ENCODE results near the gene PRMT1.

Gene PRMT1

DNA sequence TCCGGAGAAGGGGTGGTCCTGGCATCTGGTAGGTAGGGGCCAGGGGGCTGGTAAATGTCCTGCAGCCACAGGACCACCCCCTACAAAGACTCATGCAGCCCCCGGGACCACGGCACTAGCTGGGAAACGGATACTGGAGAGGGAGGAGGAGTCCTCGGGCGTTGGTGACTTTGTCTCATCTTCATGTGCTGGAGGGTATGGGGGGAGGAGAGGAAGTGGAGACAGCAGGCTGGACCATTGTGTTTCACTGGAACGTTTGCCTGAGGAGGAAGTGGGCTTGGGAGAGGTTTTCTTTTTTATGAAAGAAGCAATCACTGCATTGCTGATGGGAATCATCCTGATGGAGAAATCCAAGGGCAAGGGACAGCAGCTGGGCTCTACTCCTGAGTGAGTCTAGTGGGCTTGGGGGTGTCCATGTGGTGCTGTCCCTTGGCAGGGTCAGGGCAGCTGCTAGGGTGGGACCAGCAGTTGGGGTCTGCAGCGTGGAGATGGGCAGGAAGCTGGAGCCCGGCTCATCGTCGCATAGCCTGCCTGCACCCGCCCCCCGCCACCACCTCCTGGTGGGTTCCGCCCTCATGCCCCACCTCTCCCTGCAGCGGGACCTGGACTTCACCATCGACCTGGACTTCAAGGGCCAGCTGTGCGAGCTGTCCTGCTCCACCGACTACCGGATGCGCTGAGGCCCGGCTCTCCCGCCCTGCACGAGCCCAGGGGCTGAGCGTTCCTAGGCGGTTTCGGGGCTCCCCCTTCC is 10.7 kb downstream of the PRMT1 start:
- H3K4me3 ChIP-seq (ENCODE audit: low read depth, low read length), result no peak overlapping the region

DNA sequence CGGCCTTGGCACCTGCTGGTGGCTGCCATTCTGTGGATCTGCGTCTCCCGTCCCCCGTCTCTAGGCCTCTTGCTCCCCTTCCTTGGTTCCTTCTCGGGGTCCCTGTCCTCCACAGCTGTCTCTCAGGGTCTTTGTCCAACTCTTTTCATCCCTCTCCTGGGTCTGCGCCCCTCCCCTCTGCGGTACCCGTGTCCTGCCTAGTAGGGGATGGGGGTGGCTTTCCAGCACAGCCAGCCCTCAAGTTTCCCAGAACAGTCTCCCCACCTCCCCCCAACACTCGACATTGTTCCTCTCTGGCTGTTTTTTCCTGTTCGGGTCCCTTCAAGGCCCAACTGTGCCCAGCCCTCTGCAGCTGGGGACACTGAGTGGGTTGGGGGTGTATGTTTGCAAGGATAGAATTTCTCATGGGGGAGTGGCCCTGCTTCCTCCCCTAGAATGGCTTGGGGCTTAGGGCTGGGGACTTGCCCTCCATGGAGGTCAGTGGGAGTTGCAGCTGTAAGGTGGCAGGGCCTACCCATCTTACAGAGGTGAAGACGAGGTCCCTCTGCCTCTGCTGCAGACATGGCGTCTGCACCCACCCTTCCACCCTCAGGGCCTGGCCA is 11.6 kb downstream of the PRMT1 start:
- no peak overlapping the region for H3K4me3 ChIP-seq (ENCODE audit: low read depth, low read length)

DNA sequence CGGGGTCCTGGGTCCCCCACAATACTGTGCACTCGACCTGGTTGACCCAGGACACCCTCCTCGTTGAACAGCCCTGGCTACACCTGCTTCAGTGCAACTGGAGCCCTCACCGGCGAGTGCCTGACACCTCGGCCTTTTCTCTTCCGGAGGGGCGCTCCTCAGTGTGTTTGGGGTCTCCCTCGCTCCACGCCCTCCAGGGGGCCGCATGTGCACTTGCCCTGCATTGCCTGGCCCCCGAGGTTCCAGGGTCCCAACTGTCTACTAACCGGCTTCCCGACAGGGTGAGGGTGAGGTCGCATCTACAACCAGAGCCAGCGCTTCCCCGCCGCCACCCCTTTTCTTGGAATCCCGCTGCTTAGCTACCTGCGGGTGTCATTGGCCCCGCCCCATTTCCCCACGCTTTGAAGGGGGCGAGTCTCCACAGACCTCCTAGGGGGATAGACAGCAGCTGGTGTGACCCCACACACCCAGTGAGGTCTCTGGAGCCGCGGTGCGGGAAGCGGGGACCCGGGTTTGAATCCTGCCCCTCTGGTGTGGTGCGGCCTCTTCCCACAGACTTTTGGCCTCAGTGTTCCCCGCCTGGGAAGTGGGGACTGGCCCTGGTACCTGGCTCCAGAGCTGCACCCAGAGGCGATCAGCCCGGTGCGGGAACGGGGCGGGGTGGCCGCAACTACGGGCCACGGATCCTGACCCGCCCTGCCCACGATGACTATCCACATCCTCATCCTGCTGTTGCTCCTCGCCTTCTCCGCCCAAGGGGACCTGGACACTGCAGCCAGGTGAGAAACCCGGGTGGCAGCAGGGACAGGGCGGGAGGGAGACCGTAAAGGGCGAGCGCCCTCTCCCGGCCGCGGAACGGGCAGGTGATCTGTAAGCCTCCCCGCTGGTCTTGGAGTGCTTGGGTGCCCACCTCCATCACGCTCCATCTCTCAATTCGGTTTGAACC is 12.3 kb downstream of the PRMT1 start, which contains the start of gene ADM5:
Gene ADM5 (plus strand): TSS at position 462 of the 946 bp plus-strand sequence. CDS start 244 bp downstream, at position 706.
- H3K4me3 ChIP-seq (ENCODE audit: low read depth, low read length), result peak within 1 kb of the TSS; percentile 59

DNA sequence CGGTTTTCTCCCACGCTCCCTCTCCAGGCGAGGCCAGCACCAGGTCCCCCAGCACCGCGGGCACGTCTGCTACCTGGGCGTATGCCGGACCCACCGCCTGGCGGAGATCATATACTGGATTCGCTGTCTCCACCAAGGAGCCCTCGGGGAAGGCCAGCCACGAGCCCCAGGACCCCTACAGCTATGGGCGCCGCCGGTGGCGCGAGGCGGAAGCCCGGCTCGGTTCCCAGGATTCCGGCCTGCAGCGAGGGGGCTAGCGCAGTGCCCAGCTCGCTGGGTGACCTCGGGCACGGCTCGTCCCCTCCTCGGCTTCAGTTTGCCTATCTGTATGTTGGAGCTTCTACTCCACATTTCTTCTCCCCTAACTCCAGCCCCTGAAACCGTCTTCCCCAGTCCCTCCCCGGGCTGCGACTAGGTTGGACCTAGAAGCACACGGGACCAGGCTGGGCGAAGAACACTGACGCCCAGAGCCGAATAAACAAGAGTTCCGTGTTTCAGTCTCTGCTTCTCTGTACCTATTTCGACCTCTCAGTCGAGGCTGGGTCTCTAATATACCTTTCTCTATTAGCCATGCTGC is 13.1 kb downstream of the PRMT1 start:
- H3K4me3 ChIP-seq (ENCODE audit: low read depth, low read length), result peak overlapping the region; percentile 59

DNA sequence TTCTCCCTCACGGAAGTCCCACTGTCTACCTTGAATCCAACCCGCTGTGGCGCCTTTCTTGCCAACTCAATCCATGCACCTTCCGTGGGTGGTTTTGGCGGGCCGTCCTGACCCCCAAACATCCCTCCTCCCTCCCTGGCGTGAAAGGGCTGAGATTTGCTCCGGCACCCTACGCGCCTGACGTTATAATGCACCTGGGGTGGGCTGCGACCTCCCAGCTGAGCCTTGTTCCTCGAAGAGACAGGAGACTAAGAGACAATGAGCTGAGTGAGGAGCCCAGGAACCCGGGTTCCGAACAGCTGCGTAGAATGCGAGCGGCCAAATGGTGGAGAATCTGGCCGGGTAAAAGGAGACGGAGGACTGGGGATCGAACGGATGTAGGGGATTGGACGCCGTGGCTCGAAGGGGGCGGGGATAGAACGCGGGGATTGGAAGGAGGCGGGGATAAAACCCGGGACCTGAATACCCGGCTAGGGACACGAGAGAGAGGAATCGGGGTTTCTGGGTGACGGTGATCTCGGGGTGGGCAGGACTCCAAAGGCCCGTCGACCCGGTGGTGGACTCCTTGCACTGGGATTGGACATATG is 13.7 kb downstream of the PRMT1 start, which contains the start of gene CPT1C:
Gene CPT1C (plus strand): TSS at position 461 of the 587 bp plus-strand sequence. CDS start 1,137 bp downstream, outside the sequence.
- H3K4me3 ChIP-seq (ENCODE audit: low read depth, low read length), result peak within 1 kb of the TSS; percentile 59

DNA sequence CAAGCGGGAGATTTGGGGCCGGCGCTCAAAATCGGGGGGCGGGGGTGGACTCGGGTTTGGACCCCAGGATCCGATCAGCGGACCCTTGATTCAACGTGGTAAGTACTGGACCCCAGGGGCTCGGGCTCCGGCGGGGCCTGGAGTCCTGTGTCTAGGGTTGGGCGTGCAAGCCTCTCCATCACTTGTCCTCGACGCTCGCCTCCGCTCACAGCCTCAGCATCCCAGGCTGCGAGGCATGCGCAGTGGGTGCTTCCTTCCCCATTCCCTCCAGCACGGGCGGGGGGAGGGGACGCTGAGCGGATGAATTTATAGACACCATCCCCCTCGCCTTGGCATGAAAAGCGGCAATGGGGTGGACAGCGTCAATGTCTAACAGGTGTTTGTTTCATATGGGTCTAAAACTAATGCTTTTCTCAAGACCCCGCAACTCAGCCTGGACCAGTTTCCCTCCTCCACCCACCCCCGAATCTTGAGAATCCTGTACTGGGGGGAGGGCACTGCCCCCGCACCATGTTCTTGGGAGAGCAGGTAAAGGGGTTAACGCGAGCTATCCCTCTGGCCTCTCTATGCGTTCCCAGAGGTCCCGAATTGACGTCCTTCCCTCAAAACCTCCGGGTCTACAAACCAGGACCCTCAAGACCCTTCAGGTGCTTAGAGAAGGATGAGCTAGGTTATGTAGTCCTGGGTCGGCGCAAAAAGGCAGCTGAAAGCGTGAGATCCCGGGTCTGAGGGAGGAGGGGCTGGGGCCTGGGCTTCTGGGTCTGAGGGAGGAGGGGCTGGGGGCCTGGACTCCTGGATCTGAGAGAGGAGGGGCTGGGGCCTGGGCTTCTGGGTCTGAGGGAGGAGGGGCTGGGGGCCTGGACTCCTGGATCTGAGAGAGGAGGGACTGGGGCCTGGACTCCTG is 14.4 kb downstream of the PRMT1 start:
- H3K4me3 ChIP-seq (ENCODE audit: low read depth, low read length), result peak overlapping the region; percentile 42

DNA sequence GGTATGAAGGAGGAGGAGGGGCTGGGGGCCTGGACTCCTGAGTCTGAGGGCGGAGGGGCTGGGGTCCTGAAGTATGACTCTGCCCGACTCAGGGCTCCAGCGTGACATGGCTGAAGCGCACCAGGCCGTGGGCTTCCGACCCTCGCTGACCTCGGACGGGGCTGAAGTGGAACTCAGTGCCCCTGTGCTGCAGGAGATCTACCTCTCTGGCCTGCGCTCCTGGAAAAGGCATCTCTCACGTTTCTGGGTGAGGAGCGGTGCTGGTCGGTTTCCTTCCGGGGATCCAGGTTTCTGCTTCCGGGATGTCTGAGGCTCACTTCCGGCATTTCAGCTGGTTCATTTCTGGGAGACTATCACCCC is 15.1 kb downstream of the PRMT1 start:
- no peak overlapping the region for H3K4me3 ChIP-seq (ENCODE audit: low read depth, low read length)

DNA sequence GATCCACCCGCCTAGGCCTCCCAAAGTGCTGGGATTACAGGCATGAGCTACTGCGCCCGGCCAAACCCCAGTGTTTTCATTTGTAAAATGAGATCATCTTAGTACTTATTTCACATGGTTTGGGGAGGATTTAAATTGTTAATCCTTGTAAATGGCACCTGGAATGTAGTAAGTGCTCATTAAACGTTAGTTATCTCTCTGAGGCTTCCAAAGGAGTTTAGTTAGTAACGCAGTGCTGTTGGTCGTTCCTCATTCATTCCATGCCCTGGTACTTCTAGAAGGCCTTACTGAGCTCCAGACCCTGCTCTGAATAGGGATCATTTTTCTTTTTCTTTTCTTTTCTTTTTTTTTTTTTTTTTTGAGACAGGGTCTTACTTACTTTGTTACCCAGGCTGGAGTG is 19.0 kb downstream of the PRMT1 start:
- H3K4me3 ChIP-seq (ENCODE audit: low read depth, low read length), result no peak overlapping the region

DNA sequence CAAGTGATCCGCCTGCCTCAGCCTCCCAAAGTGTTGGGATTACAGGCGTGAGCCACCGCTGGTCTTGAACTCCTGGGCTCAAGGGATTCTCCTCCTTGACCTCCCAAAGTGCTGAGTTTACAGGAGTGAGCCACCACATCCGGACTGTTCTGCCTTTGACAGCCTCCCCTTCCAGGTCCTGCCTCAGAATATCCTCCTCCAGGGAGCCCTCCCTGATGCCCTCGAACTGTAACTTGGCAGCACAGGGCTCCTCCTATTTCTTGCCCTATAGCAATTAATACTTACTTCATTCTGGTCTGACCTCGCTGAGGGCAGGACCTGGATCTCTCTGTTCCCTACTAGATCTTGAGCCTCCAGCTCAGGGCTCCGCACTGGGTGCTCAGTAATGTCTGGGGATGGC is 19.8 kb downstream of the PRMT1 start:
- no peak overlapping the region for H3K4me3 ChIP-seq (ENCODE audit: low read depth, low read length)

DNA sequence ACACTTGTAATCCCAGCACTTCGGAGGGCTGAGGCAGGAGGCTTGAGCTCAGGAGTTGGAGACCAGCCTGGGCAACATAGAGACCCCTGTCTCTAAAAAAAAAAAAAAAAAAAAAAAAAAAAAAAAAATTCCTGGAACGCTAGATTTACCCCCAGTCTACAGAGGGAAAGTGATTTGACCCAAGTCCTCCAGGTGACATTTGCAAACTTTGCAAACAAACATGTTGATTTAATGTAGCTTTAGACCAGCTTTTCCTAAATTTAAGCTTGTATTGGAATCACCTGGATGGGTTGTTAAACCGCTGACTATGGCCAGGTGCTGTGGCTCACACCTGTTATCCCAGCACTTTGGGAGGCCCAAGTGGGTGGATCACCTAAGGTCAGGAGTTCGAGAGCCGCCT is 22.3 kb downstream of the PRMT1 start:
- H3K4me3 ChIP-seq (ENCODE audit: low read depth, low read length), result no peak overlapping the region

DNA sequence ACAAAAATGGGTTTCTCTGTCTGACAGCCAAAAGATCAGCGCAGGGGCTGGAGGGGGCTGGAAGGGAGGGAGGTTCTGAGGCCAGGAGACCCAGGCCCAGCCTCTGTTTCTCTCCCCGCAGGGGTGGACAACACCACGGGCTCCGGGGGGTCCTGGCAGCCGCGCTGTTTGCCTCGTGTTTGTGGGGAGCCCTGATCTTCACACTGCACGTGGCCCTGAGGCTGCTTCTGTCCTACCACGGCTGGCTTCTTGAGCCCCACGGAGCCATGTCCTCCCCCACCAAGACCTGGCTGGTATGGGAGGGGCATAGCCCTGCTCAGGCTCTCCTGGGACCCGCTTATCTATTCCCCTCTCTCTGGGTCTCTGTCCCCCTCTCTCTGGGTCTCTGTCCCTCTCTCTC is 23.5 kb downstream of the PRMT1 start:
- no peak overlapping the region for H3K4me3 ChIP-seq (ENCODE audit: low read depth, low read length)

DNA sequence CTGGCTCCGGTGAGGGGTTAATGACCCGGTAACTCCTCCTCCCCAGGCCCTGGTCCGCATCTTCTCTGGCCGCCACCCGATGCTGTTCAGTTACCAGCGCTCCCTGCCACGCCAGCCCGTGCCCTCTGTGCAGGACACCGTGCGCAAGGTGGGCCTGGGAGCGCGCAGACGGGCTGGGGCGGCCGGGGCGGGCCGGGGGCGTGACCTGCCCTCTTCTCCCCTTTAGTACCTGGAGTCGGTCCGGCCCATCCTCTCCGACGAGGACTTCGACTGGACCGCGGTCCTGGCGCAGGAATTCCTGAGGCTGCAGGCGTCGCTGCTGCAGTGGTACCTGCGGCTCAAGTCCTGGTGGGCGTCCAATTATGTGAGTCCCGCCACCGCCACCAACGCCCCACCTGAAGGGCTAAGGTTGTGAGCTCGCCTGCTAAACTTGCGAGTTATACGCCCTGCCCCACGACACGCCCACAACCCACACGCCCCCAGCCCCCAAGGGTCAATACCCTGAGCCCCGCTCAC is 24.3 kb downstream of the PRMT1 start:
- no peak overlapping the region for H3K4me3 ChIP-seq (ENCODE audit: low read depth, low read length)

DNA sequence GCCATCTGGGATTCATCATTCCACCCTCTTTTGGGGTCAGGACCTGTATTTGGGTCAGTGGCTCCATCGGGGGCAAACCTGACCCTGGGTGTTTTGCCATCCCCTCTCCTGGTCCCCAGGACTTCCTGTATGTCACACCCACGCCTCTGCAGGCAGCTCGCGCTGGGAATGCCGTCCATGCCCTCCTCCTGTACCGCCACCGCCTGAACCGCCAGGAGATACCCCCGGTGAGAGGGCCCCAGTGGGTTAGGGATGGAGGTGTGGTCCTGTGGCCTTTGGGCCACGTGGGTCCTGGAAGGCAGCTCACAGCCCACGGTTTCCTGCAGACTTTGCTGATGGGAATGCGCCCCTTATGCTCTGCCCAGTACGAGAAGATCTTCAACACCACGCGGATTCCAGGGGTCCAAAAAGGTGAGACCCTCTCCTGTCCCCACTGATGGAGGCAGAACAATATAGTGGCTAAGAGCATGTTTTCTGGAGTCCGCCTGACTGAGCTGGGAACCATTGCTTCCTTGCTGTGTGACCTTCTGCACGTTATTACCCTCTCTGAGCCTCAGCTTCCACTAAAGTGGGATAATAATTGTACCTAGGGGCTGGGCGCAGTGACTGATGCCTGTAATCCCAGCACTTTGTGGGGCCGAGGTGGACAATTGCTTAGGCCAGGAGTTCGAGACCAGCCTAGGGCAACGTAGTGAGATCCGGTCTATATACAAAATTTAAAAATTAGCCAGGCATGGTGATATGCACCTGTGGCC is 28.0 kb downstream of the PRMT1 start:
- no peak overlapping the region for H3K4me3 ChIP-seq (ENCODE audit: low read depth, low read length)

DNA sequence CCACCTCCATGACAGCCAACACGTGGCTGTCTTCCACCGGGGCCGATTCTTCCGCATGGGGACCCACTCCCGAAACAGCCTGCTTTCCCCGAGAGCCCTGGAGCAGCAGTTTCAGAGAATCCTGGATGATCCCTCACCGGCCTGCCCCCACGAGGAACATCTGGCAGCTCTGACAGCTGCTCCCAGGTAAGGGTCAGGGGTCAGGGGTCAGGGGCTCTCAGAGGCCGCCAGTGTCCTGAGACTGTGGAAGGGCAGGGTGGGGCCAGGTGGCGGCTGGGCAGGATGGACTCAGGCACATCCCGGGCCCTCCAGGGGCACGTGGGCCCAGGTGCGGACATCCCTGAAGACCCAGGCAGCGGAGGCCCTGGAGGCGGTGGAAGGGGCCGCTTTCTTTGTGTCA is 28.8 kb downstream of the PRMT1 start:
- no peak overlapping the region for H3K4me3 ChIP-seq (ENCODE audit: low read depth, low read length)

DNA sequence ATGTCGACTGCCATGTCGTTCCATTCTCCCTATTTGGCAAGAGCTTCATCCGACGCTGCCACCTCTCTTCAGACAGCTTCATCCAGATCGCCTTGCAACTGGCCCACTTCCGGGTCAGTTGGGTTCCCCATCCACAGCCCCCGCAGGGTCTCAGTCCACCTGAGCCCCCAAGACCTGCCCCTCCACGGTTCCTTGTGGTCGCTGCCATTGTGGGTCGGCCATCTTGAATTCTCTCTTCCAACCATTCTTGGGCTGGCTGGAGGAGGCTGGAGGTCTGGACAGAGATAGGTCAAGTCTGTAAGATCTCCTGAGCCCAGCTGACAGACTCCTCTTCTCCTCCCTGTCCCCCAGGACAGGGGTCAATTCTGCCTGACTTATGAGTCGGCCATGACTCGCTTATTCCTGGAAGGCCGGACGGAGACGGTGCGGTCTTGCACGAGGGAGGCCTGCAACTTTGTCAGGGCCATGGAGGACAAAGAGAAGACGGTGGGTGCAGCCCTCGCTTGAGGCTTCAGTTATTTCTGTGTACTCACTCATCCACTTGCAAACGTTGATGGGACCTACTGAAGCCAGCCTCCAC is 33.4 kb downstream of the PRMT1 start:
- no peak overlapping the region for H3K4me3 ChIP-seq (ENCODE audit: low read depth, low read length)

DNA sequence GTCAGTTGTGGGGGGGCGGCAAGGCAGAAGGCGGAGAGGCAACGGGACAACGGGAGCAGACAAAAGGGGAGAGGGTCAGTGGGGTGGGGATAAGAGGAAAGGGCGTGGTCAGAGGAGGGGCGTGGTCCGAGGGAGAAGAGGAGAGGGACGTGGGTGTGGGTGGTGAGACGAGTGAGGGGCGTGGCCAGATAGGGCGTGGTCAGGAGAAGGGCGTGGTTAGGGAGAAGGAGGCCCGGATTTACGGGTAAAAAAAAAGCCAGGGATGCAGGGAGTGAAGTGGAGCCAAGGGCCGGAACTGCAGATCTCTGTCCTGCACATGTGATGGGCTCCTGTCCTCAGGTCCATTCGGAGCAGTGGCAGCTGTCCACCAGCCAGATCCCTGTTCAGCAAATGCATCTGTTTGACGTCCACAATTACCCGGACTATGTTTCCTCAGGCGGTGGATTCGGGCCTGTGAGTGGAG is 35.4 kb downstream of the PRMT1 start:
- H3K4me3 ChIP-seq (ENCODE audit: low read depth, low read length), result no peak overlapping the region

DNA sequence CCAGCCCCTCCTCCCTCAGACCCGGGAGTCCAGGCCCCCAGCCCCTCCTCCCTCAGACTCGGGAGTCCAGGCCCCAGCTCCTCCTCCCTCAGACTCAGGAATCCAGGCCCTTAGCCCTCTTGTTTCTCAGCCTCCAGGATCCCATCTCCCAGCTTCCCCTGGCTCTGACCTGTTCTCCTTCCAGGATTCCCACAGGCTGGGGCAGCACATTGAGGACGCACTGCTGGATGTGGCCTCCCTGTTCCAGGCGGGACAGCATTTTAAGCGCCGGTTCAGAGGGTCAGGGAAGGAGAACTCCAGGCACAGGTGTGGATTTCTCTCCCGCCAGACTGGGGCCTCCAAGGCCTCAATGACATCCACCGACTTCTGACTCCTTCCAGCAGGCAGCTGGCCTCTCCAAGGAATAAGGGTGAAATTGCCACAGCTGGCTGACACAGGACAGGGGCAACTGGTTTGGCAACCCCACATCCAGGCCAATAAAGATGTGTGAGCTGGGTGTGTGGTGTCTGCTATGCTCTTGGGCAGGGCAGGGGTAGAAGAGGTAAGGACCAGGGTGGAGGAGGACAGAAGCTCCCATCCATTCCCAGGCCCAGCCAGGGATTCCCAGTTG is 36.3 kb downstream of the PRMT1 start:
- H3K4me3 ChIP-seq (ENCODE audit: low read depth, low read length), result no peak overlapping the region

DNA sequence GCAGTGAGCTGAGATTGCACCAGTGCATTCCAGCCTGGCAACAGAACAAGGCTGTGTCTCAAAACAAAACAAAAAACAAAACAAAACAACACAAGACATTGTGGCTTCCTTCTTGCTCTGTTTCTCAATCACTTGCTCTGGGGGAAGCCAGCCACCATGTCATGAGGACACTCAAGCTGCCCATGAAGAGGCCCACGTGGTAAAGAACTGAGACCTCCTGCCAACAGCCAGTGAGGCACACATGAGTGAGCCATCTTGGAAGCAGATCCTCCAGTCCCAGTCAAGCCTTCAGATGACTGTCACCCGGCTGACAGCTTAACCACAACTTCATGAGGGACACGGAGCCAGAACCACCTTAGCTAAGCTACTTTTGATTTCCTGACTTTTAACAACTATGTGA is 39.1 kb downstream of the PRMT1 start:
- no peak overlapping the region for H3K4me3 ChIP-seq (ENCODE audit: low read depth, low read length)

Measured in iPS-11a (cell line).